Measurements from ENCODE around the gene ANKRD22.

GRCh38 chr10:88792661-88793060 is 59.0 kb downstream of the ANKRD22 start:
- no peak for TF ChIP-seq CTCF (IDR thresholded peaks at IDR 0.05)
- TF ChIP-seq RFX5 (IDR thresholded peaks at IDR 0.05), result no peak
- TF ChIP-seq MAX (IDR thresholded peaks at IDR 0.05), result no peak
- TF ChIP-seq BHLHE40 (IDR thresholded peaks at IDR 0.05; ENCODE audit: low read depth, low read length), result no peak
- no peak for TF ChIP-seq ESRRA (IDR thresholded peaks at IDR 0.05; ENCODE audit: borderline replicate concordance, low read length)
- peak; percentile 52 to 57; a peak in 3 of 4 replicates for TF ChIP-seq CEBPB (IDR thresholded peaks at IDR 0.05)
- TF ChIP-seq RAD21 (conservative IDR thresholded peaks at IDR 0.05 in 1 of 2, IDR thresholded peaks at IDR 0.05 in 1 of 2), result no peak
- TF ChIP-seq NR3C1 (IDR thresholded peaks at IDR 0.05), result no peak
- TF ChIP-seq POLR2A (IDR thresholded peaks at IDR 0.05; ENCODE audit: low read length), result no peak
- no peak for TF ChIP-seq RCOR1 (IDR thresholded peaks at IDR 0.05; ENCODE audit: low read depth, low read length)

Measured in A549 (cell line).